B cell (primary cell): ENCODE measurements around the gene DNAJB2. TPM values are rescaled to one million over a fixed set of nuclear protein-coding genes. Genes with fewer than 3 reads are reported as not detected.

ENCODE experiments used
- ATAC-seq: fragments of 200-7000 bp; cut with Tn5 transposase; one replicate; pipeline ENCODE4 v1.10.0; 2021; ENCODE audit warnings: low read depth, mild to moderate bottlenecking, moderate number of reproducible peaks, moderate library complexity
- CTCF ChIA-PET: fragments of 350-600 bp; sonication (Branson Sonifier 250); formaldehyde crosslinking; loops from one replicate; lab custom pipeline; 2021; ENCODE audit warnings: antibody characterized with exemption, inconsistent platforms; lab: Charles Lee
- POLR2A ChIA-PET: fragments of 350-600 bp; sonication (Branson Sonifier 250); formaldehyde crosslinking; loops from one replicate; lab custom pipeline; 2021; ENCODE audit warnings: antibody characterized with exemption; lab: Charles Lee
- DNase-seq: peaks from one replicate; pipeline ENCODE4 v3.0.0; 2013
- H2AFZ ChIP-seq: 2 replicates; pipeline ENCODE4 v1.6.1; 2012; ENCODE audit warnings: mild to moderate bottlenecking, low read depth, low read length; ENCODE audit not compliant: insufficient read depth, poor library complexity, severe bottlenecking
- H3K27ac ChIP-seq, 2 donors: 1 replicate in 1 of 2; 2 replicates in 1 of 2; pipeline ENCODE4 v1.5.1; 2012 to 2013; ENCODE audit warnings: low read length in 2 of 2, mild to moderate bottlenecking in 2 of 2, moderate library complexity in 1 of 2
- H3K27me3 ChIP-seq, 4 experiments: fragments of 200-600 bp in 1 of 4; sonication (generic) in 1 of 4; replicated peaks in 1 of 4; 1 replicate in 2 of 4; 2 replicates in 2 of 4; pipeline versions ENCODE4 v1.6.1 to v1.7.0; 2013 to 2016; ENCODE audit warnings: low read length in 3 of 4, mild to moderate bottlenecking in 2 of 4, mixed read lengths in 1 of 4, moderate library complexity in 1 of 4; ENCODE audit not compliant: insufficient read depth in 4 of 4, control insufficient read depth in 3 of 4; ENCODE audit errors: control extremely low read depth in 1 of 4
- H3K36me3 ChIP-seq, 2 experiments: replicated peaks in 1 of 2; 1 replicate in 1 of 2; 2 replicates in 1 of 2; pipeline versions ENCODE4 v1.6.1 to v1.7.1; 2013; ENCODE audit warnings: low read length in 1 of 2; ENCODE audit not compliant: insufficient read depth in 2 of 2, control insufficient read depth in 1 of 2; ENCODE audit errors: control extremely low read depth in 1 of 2, extremely low read depth in 1 of 2
- H3K4me1 ChIP-seq, 2 donors: fragments of 200-600 bp in 1 of 2; sonication (generic) in 1 of 2; 1 replicate in 1 of 2; 2 replicates in 1 of 2; pipeline versions ENCODE4 v1.5.1 to v1.6.1; 2013 to 2017; ENCODE audit warnings: low read length in 2 of 2; ENCODE audit not compliant: control insufficient read depth in 2 of 2, insufficient read depth in 2 of 2
- H3K4me2 ChIP-seq: replicated peaks from 2 replicates; pipeline ENCODE3; 2012; ENCODE audit warnings: mild to moderate bottlenecking, low read depth, low read length; ENCODE audit not compliant: poor library complexity, severe bottlenecking
- H3K4me3 ChIP-seq, 5 experiments: fragments of 200-600 bp in 1 of 5; sonication (generic) in 1 of 5; 1 replicate in 3 of 5; 2 replicates in 2 of 5; pipeline versions ENCODE4 v1.5.1 to v1.7.0; 2011 to 2016; ENCODE audit warnings: low read length in 4 of 5, mild to moderate bottlenecking in 4 of 5, low read depth in 2 of 5, control low read depth in 1 of 5, moderate library complexity in 1 of 5; ENCODE audit not compliant: insufficient read depth in 1 of 5; ENCODE audit errors: control extremely low read depth in 1 of 5, extremely low read depth in 1 of 5
- H3K79me2 ChIP-seq: fragments of 200-600 bp; sonication (generic); one replicate; pipeline ENCODE4 v1.6.0; 2016; ENCODE audit warnings: low read length; ENCODE audit not compliant: control insufficient read depth, insufficient read depth
- H3K9ac ChIP-seq: fragments of 200-600 bp; sonication (generic); 2 replicates; pipeline ENCODE4 v1.6.1; 2017; ENCODE audit warnings: mild to moderate bottlenecking, low read length, moderate library complexity
- H3K9me3 ChIP-seq, 3 donors: one replicate each; pipeline versions ENCODE4 v1.6.1 to v1.7.1; 2013; ENCODE audit warnings: low read length in 2 of 3; ENCODE audit not compliant: control insufficient read depth in 2 of 3, insufficient read depth in 1 of 3; ENCODE audit errors: control extremely low read depth in 1 of 3
- H4K20me1 ChIP-seq: 2 replicates; pipeline ENCODE4 v1.6.0; 2012; ENCODE audit warnings: mild to moderate bottlenecking, low read length; ENCODE audit not compliant: insufficient read depth, control insufficient read depth, poor library complexity, severe bottlenecking
- H3K27ac Mint-ChIP-seq: one replicate; pipeline ENCODE4 v1.8.0; 2021; ENCODE audit warnings: mixed read lengths
- H3K27me3 Mint-ChIP-seq: one replicate; pipeline ENCODE4 v1.8.0; 2021; ENCODE audit warnings: mixed read lengths
- H3K4me1 Mint-ChIP-seq: one replicate; pipeline ENCODE4 v1.8.0; 2021; ENCODE audit warnings: mixed read lengths
- H3K4me3 Mint-ChIP-seq: one replicate; pipeline ENCODE4 v1.8.0; 2021; ENCODE audit warnings: mixed read lengths
- H3K9me3 Mint-ChIP-seq: one replicate; pipeline ENCODE4 v1.8.0; 2022; ENCODE audit warnings: mixed read lengths; ENCODE audit not compliant: insufficient read depth
- EZH2 ChIP-seq: IDR thresholded peaks from 2 replicates; pipeline ENCODE4 v1.6.1; 2012; ENCODE audit warnings: borderline replicate concordance, low read depth, mild to moderate bottlenecking, moderate library complexity, low read length; ENCODE audit not compliant: insufficient read depth, poor library complexity, severe bottlenecking
- WGBS: methylation state at CpG from one replicate; pipeline ENCODE4 v1.1.5; 2013; ENCODE audit warnings: missing lambda C conversion rate; ENCODE audit not compliant: insufficient coverage; 5-methylcytosine and 5-hydroxymethylcytosine counted together
- intact Hi-C: fragments of 100-400 bp; cut with micrococcal nuclease; formaldehyde crosslinking; loops from one replicate; pipeline ENCODE4 v1.10.0; 2022
- polyA plus RNA-seq: library from polyadenylated mRNA; depleted of rRNA; stranded (reverse); fragments of >200 nt; gene quantifications from 2 replicates; pipeline ENCODE4 v1.2.3, GENCODE V29; 2012
- total RNA-seq, 2 donors: library from RNA; stranded (reverse); fragments of 120-200 nt in 1 of 2; gene quantifications; 1 replicate in 1 of 2; 2 replicates in 1 of 2; pipeline versions ENCODE4 v1.2.3 to v1.2.4, GENCODE V29; 2013 to 2022
- TF ChIP-seq, protein P1 (sequence below): fragments of 200-600 bp; IDR thresholded peaks from one replicate; pipeline ENCODE4 v1.8.0; 2022; ENCODE audit warnings: antibody characterized with exemption, mild to moderate bottlenecking

DNAJB2 gene
- total and polyA plus RNA-seq, 2 donors (not counting 1 experiment from before 2014, with no cell fraction given): 127 to 184 TPM

- ATAC-seq: no peak
- no peak overlapping the region for H3K27ac Mint-ChIP-seq
- CTCF ChIA-PET: interaction anchor here (0.5 to 10.3 kb wide), 10 partner anchors 8 to 234 kb away, joined by 3 to 239 read pairs (median 5); partner anchors contain the start of genes ANKZF1, ATG9A, CNPPD1 and DNAJB2
Measured at GRCh38 chr2:219291910-219292490, 12.8 kb downstream of the DNAJB2 start.

DNA sequence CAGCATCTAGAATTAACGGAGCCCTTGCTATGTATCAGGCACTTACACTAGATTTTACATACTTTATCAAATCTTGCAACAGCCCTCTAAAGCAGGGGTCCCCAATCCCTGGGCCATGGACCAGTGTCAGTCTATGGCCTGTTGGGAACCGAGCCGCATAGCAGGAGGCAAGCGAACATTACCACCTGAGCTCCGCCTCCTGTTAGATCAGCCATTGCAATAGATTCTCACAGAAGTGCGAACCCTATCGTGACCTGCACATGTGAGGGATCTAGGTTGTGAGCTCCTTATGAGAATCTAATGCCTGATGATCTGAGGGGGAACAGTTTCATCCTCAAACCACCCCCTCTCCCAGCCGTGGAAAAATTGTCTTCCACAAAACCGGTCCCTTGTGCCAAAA is 13.4 kb downstream of the DNAJB2 start:
- Mint-ChIP-seq H3K4me1 (peaks cover 16% of the 10 kb centered on the region), H3K27me3 (no peaks in the 10 kb centered on the region), H3K9me3 (no peaks in the 10 kb centered on the region), H3K4me3 (peak overlapping the region; percentile 16), H3K27ac (no peak overlapping the region)
- ATAC-seq (no peak), DNase-seq (no peak)
- Histone ChIP-seq H3K4me3 (no peak overlapping the region), H3K27me3 (no peaks in the 10 kb centered on the region), H3K9me3 (no peaks in the 10 kb centered on the region), H3K27ac (no peak overlapping the region), H4K20me1 (no peaks in the 10 kb centered on the region), H3K9ac (no peak overlapping the region), H3K79me2 (no peaks in the 10 kb centered on the region), H3K36me3 (no peaks in the 10 kb centered on the region), H3K4me2 (no peak overlapping the region), H3K4me1 (peaks cover 10 to 13% of the 10 kb centered on the region in 2 donors), H2AFZ (no peak overlapping the region)
- no peak for TF ChIP-seq EZH2
- TF ChIP-seq, protein P1, sequence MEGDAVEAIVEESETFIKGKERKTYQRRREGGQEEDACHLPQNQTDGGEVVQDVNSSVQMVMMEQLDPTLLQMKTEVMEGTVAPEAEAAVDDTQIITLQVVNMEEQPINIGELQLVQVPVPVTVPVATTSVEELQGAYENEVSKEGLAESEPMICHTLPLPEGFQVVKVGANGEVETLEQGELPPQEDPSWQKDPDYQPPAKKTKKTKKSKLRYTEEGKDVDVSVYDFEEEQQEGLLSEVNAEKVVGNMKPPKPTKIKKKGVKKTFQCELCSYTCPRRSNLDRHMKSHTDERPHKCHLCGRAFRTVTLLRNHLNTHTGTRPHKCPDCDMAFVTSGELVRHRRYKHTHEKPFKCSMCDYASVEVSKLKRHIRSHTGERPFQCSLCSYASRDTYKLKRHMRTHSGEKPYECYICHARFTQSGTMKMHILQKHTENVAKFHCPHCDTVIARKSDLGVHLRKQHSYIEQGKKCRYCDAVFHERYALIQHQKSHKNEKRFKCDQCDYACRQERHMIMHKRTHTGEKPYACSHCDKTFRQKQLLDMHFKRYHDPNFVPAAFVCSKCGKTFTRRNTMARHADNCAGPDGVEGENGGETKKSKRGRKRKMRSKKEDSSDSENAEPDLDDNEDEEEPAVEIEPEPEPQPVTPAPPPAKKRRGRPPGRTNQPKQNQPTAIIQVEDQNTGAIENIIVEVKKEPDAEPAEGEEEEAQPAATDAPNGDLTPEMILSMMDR: no peak
- POLR2A ChIA-PET: interaction anchor here (3.7 kb wide), 1 partner anchor 13 kb away, joined by 42 read pairs; the partner anchor contains the start of gene DNAJB2
- WGBS: 88% methylated on average over 3 of the region's 9 CpGs
- intact Hi-C loops: no loop called here
- CTCF ChIA-PET: interaction anchor here (0.9 to 10.3 kb wide), 11 partner anchors 7 to 129 kb away, joined by 3 to 239 read pairs (median 4); partner anchors contain the start of genes ANKZF1, ATG9A, CNPPD1 and DNAJB2

More at GRCh38 chr2:219291910-219292490, 12.8 kb downstream of the DNAJB2 start:
- TF ChIP-seq, protein P1: no peak
- TF ChIP-seq EZH2: no peak
- no peaks in the 10 kb centered on the region for H4K20me1 ChIP-seq
- H3K4me1 Mint-ChIP-seq: peaks cover 16% of the 10 kb centered on the region
- intact Hi-C loops: no loop called here
- H3K9me3 ChIP-seq: no peaks in the 10 kb centered on the region
- WGBS: 89% methylated on average over 4 of the region's 4 CpGs
- H3K27me3 Mint-ChIP-seq: no peaks in the 10 kb centered on the region
- no peak overlapping the region for H3K4me2 ChIP-seq
- H3K4me3 Mint-ChIP-seq: no peak overlapping the region
- no peak overlapping the region for H3K27ac ChIP-seq
- POLR2A ChIA-PET: interaction anchor here (0.6 kb wide), 1 partner anchor 38 kb away, joined by 3 read pairs; the partner anchor contains the start of gene TUBA4A
- no peaks in the 10 kb centered on the region for H3K9me3 Mint-ChIP-seq
- H3K79me2 ChIP-seq: no peaks in the 10 kb centered on the region
- no peak overlapping the region for H2AFZ ChIP-seq
- H3K36me3 ChIP-seq: no peaks in the 10 kb centered on the region
- H3K27me3 ChIP-seq: no peaks in the 10 kb centered on the region
- peaks cover 10 to 13% of the 10 kb centered on the region in 2 donors for H3K4me1 ChIP-seq
- no peak overlapping the region for H3K9ac ChIP-seq
- H3K4me3 ChIP-seq: no peak overlapping the region
- no peak for DNase-seq
